K562 (cell line): ENCODE measurements around the gene ZNF644.
A peak's percentile ranks its signal among the peaks of the same experiment; 100 is the strongest.

ENCODE experiments used
- CHD1 ChIP-seq: fragments of 200-600 bp; sonication (generic); IDR thresholded peaks from one replicate; pipeline ENCODE4 v1.6.1; 2012; ENCODE audit warnings: mild to moderate bottlenecking, moderate library complexity, low read length, inconsistent platforms
- ZBTB33 ChIP-seq: sonication (generic); formaldehyde crosslinking; IDR thresholded peaks from 2 replicates; pipeline ENCODE4 v1.8.1; 2023; ENCODE audit warnings: mild to moderate bottlenecking, missing genetic modification reagents

GRCh38 chr1:91020967-91021685 is 709 bp downstream of the ZNF644 start:
- TF ChIP-seq CHD1 (peak; percentile 25), ZBTB33 (CRISPR knock-in tag) (no peak; the same call in 1 of the 2 replicates)
